GM23338 (cell line): ENCODE data around the gene AADAT. TPM values are rescaled to one million over a fixed set of nuclear protein-coding genes. Genes with fewer than 3 reads are reported as not detected.

ENCODE experiments used
- ATAC-seq: fragments of 200-7000 bp; cut with Tn5 transposase; 3 replicates; pipeline ENCODE4 v1.9.1; 2020
- DNase-seq: peaks from one replicate; pipeline ENCODE4 v3.0.0-alpha.2; 2015; ENCODE audit warnings: low spot score
- H2AFZ ChIP-seq: fragments of 200-600 bp; sonication (generic); 2 replicates; pipeline ENCODE4 v1.8.0; 2016; ENCODE audit warnings: antibody characterized with exemption, mild to moderate bottlenecking, moderate library complexity
- H3F3A ChIP-seq: fragments of 200-600 bp; sonication (generic); replicated peaks from 2 replicates; pipeline ENCODE4 v1.8.0; 2017; ENCODE audit warnings: antibody characterized with exemption, mixed run types, low read depth
- H3K27ac ChIP-seq: fragments of 200-600 bp; sonication (generic); 2 replicates; pipeline ENCODE4 v1.6.1; 2016; ENCODE audit warnings: low read depth
- H3K27me3 ChIP-seq: fragments of 200-600 bp; sonication (generic); 2 replicates; pipeline ENCODE4 v1.8.0; 2016; ENCODE audit warnings: mild to moderate bottlenecking, mixed run types, moderate library complexity; ENCODE audit not compliant: insufficient read depth
- H3K36me3 ChIP-seq: fragments of 200-600 bp; sonication (generic); 2 replicates; pipeline ENCODE4 v1.8.0; 2016; ENCODE audit warnings: mild to moderate bottlenecking; ENCODE audit not compliant: insufficient read depth
- H3K4me1 ChIP-seq: fragments of 200-600 bp; sonication (generic); 2 replicates; pipeline ENCODE4 v1.8.0; 2016; ENCODE audit warnings: mild to moderate bottlenecking, moderate library complexity; ENCODE audit not compliant: insufficient read depth
- H3K4me2 ChIP-seq: fragments of 200-600 bp; sonication (generic); 2 replicates; pipeline ENCODE4 v1.7.1; 2017; ENCODE audit warnings: mixed run types
- H3K4me3 ChIP-seq: fragments of 200-600 bp; sonication (generic); 2 replicates; pipeline ENCODE4 v1.6.1; 2016; ENCODE audit warnings: mixed run types
- H3K79me2 ChIP-seq: fragments of 200-600 bp; sonication (generic); replicated peaks from 2 replicates; pipeline ENCODE4 v1.8.0; 2017; ENCODE audit warnings: mild to moderate bottlenecking; ENCODE audit not compliant: insufficient read depth
- H3K9me2 ChIP-seq: fragments of 200-600 bp; sonication (generic); 2 replicates; pipeline ENCODE4 v1.8.0; 2017; ENCODE audit not compliant: insufficient read depth
- H4K20me1 ChIP-seq: fragments of 200-600 bp; sonication (generic); replicated peaks from 2 replicates; pipeline ENCODE4 v1.8.0; 2017; ENCODE audit warnings: mild to moderate bottlenecking; ENCODE audit not compliant: insufficient read depth
- H3K27ac Mint-ChIP-seq: 2 replicates; pipeline ENCODE4 v1.8.0; 2020; ENCODE audit warnings: inconsistent platforms, mild to moderate bottlenecking, moderate library complexity, mixed read lengths
- H3K27me3 Mint-ChIP-seq: 3 replicates; pipeline ENCODE4 v1.8.0; 2022; ENCODE audit warnings: low read depth, mild to moderate bottlenecking, moderate library complexity, mixed read lengths, inconsistent platforms; ENCODE audit not compliant: insufficient read depth, poor library complexity
- H3K36me3 Mint-ChIP-seq: 3 replicates; pipeline ENCODE4 v1.8.0; 2021; ENCODE audit warnings: low read depth, mild to moderate bottlenecking, inconsistent platforms, moderate library complexity, mixed read lengths
- H3K4me1 Mint-ChIP-seq: 3 replicates; pipeline ENCODE4 v1.8.0; 2020; ENCODE audit warnings: mild to moderate bottlenecking, inconsistent platforms, mixed read lengths
- H3K4me3 Mint-ChIP-seq: 3 replicates; pipeline ENCODE4 v1.8.0; 2021; ENCODE audit warnings: moderate library complexity, mild to moderate bottlenecking, inconsistent platforms, mixed read lengths
- H3K9me3 Mint-ChIP-seq: 3 replicates; pipeline ENCODE4 v1.8.0; 2020; ENCODE audit warnings: moderate library complexity, mild to moderate bottlenecking, inconsistent platforms, mixed read lengths
- CREB1 ChIP-seq: fragments of 250-450 bp; sonication (Bioruptor Pico); IDR thresholded peaks from 2 replicates; pipeline ENCODE4 v1.5.0; 2020; ENCODE audit warnings: low read depth, mild to moderate bottlenecking, moderate library complexity
- CTCF ChIP-seq, 2 experiments: fragments of 200-600 bp in 1 of 2; sonication (generic) in 1 of 2; conservative IDR thresholded peaks; 2 replicates each; pipeline versions ENCODE4 v1.5.1 to v1.6.1; 2016 to 2017; ENCODE audit warnings: antibody characterized with exemption in 2 of 2, low read depth in 2 of 2, mild to moderate bottlenecking in 2 of 2, moderate library complexity in 1 of 2
- EZH2 ChIP-seq: fragments of 200-600 bp; sonication (generic); IDR thresholded peaks from one replicate; pipeline ENCODE4 v1.8.0; 2017; ENCODE audit warnings: antibody characterized with exemption, mild to moderate bottlenecking, low read depth; ENCODE audit not compliant: unreplicated experiment
- EZH2phosphoT487 ChIP-seq: fragments of 200-600 bp; sonication (generic); IDR thresholded peaks from one replicate; pipeline ENCODE4 v1.8.1; 2018; ENCODE audit warnings: antibody characterized with exemption; ENCODE audit not compliant: unreplicated experiment
- JUNB ChIP-seq: IDR thresholded peaks from one replicate; pipeline ENCODE4 v1.6.1; 2016; ENCODE audit warnings: antibody characterized with exemption; ENCODE audit not compliant: unreplicated experiment
- POLR2AphosphoS5 ChIP-seq: IDR thresholded peaks from 2 replicates; pipeline ENCODE4 v1.6.1; 2016; ENCODE audit warnings: antibody characterized with exemption, low read depth
- ZNF331 ChIP-seq: fragments of 250-450 bp; sonication (Bioruptor Pico); IDR thresholded peaks from 2 replicates; pipeline ENCODE4 v1.5.0; 2020; ENCODE audit warnings: low read depth, mild to moderate bottlenecking, moderate library complexity
- polyA plus RNA-seq: library from polyadenylated mRNA; unstranded; fragments of >200 nt; fragmentation: Nextera tagmentation; extraction: Ambion mirVana; gene quantifications from 2 replicates; pipeline ENCODE4 v1.2.1, GENCODE V29; 2016
- total RNA-seq: library from RNA; depleted of rRNA; stranded (reverse); fragments of >200 nt; shearing (Covaris generic); gene quantifications from 2 replicates; pipeline ENCODE4 v1.2.3, GENCODE V29; 2014

The AADAT gene
- total and polyA plus RNA-seq, 2 experiments from 2014 or later: 6.9 to 7.0 TPM

GRCh38 chr4:170030121-170030520 is 59.6 kb downstream of the AADAT start (continued):
- TF ChIP-seq CTCF (conservative IDR thresholded peaks at IDR 0.05; ENCODE audit: low read depth in 2 of 2) (no peak), EZH2phosphoT487 (no peak), CREB1 (no peak), ZNF331 (CRISPR knock-in tag) (no peak), EZH2 (no peak), JUNB (no peak)

DNA sequence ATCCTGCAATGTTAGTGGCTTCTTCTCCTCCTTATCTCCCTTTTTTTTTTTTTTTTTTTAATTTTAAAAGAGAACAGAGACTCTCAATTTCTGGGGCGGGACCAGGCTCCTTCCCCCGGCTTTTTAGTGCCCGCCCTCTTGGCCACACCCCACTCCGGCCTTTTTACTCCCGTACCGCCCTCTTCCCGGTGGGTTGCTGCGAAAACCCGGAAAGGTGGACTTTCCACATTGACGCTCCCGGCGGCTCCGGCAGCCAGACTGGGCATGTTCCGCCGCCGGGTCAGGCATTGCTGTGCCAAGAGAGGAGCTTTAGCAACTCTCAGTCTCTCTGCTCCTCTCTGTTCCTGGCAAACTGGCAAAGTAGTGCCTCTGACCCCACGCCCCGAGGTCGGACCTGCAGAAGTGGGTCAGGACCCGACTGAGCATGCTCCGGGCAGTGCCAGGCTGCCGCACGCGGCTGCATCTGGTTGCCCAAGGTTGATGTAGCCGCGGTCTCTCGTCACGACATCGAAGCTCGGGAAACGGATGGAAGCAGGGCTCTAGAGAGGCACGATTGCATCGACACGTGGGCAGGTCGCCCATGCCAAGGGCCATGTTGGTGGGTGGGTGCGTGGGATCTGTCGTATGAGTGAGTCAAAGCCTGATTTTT is 62.5 kb downstream of the AADAT start:
- Mint-ChIP-seq H3K4me1 (peaks cover 9% of the 10 kb centered on the region; the same call in 2 of the 3 replicates), H3K9me3 (peaks cover 13% of the 10 kb centered on the region), H3K4me3 (peak overlapping the region; percentile 86), H3K36me3 (peaks cover 11% of the 10 kb centered on the region; the same call in 2 of the 3 replicates), H3K27me3 (peaks cover 35% of the 10 kb centered on the region), H3K27ac (peak overlapping the region; percentile 65; the same call in 1 of the 2 replicates)
- no peaks in the 10 kb centered on the region for H3K36me3 ChIP-seq
- TF ChIP-seq POLR2AphosphoS5 (0 out of 2 replicates have a peak, but pooled peaks have one; percentile 23), CREB1 (peak; percentile 25; the same call in 1 of the 2 replicates), CTCF (conservative IDR thresholded peaks at IDR 0.05; ENCODE audit: low read depth in 2 of 2) (no peak)
- H3F3A ChIP-seq: no peaks in the 10 kb centered on the region
- 0 out of 2 replicates have a peak, but pooled peaks cover 5% of the 10 kb centered on the region for H3K79me2 ChIP-seq
- H3K27ac ChIP-seq: peak overlapping the region; percentile 68; the same call in 1 of the 2 replicates
- H3K4me1 ChIP-seq: peaks cover 11% of the 10 kb centered on the region
- DNase-seq (peak; percentile 96), ATAC-seq (peak; percentile 73)
- H4K20me1 ChIP-seq: no peaks in the 10 kb centered on the region; the same call in 1 of the 2 replicates
- peak overlapping the region; percentile 99 for H2AFZ ChIP-seq
- H3K9me2 ChIP-seq: 0 out of 2 replicates have a peak, but pooled peaks cover 3% of the 10 kb centered on the region
- H3K4me3 ChIP-seq: peak overlapping the region; percentile 83
- peak overlapping the region; percentile 95 for H3K4me2 ChIP-seq
- H3K27me3 ChIP-seq: peaks cover 43% of the 10 kb centered on the region
